GM21529 (cell line): Measurements from ENCODE around the gene HMX3.
"Not testable (repeated sequence)": the region's sequence is repeated elsewhere in the genome, so short reads cannot be mapped to it uniquely, and the experiment has no call there.

Experiments
- ATAC-seq: cut with Tn5 transposase; IDR thresholded peaks from one replicate; pipeline ENCODE4 v1.9.1; 2021; ENCODE audit not compliant: unreplicated experiment

The HMX3 gene

GRCh38 chr10:123170961-123171360 is 35.2 kb downstream of the HMX3 start:
- no peak for ATAC-seq

GRCh38 chr10:123171616-123172015 is 35.8 kb downstream of the HMX3 start:
- not testable (repeated sequence) for ATAC-seq

GRCh38 chr10:123175389-123176387 is 39.9 kb downstream of the HMX3 start:
- ATAC-seq: no peak

- ATAC-seq: not testable (repeated sequence)
Observed at GRCh38 chr10:123178390-123178789, 42.6 kb downstream of the HMX3 start.

- no peak for ATAC-seq
Observed at GRCh38 chr10:123180101-123181090, 44.6 kb downstream of the HMX3 start.

GRCh38 chr10:123183724-123184123 is 48.0 kb downstream of the HMX3 start:
- no peak for ATAC-seq

GRCh38 chr10:123187781-123188180 is 52.0 kb downstream of the HMX3 start:
- no peak for ATAC-seq
